ENCODE data around the gene GAK. TPM values are rescaled to one million over a fixed set of nuclear protein-coding genes. Genes with fewer than 3 reads are reported as not detected.

Gene GAK
- polyA plus RNA-seq, 2 donors: 82.3 to 147 TPM

DNA sequence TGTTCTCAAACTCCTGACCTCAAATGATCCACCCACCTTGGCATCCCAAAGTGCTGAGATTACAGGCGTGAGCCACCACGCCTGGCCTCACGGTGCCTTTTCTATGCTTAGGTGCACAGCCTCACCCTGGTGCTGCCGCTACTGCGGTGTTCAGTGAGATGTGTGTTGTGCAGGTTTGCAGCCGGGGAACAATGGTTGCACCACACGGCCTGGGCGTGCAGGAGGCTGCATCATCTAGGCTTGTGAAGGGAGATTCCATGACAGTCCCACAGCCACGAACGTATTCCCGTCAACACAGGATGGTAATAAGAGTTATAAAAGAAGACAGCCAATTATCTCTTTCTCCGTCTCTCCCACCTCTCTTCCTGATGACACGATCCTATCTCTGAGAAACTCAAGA, 128.2 kb downstream of the GAK start:
- Histone ChIP-seq H3K4me1 (ENCODE audit: control insufficient read depth in 2 of 2, insufficient read depth in 2 of 2, low read length in 1 of 2) (peaks cover 3 to 5% of the 10 kb centered on the region in 2 donors), H3K4me3 (ENCODE audit: low read depth in 1 of 2, low read length in 2 of 2) (no peak overlapping the region), H3K9me3 (ENCODE audit: control insufficient read depth in 2 of 2, insufficient read depth in 1 of 2, low read depth in 1 of 2, low read length in 1 of 2) (peaks cover 5% of the 10 kb centered on the region in 2 donors), H3K27me3 (ENCODE audit: control insufficient read depth in 1 of 2, insufficient read depth in 2 of 2, low read length in 2 of 2) (no peaks in the 10 kb centered on the region), H3K27ac (ENCODE audit: low read depth in 2 of 2, low read length in 1 of 2) (no peak overlapping the region), H3K36me3 (ENCODE audit: control insufficient read depth in 2 of 2, insufficient read depth in 2 of 2, low read length in 1 of 2) (no peaks in the 10 kb centered on the region)
- 90 to 95% methylated on average over 13 of the region's 13 CpGs for WGBS, 2 donors

DNA sequence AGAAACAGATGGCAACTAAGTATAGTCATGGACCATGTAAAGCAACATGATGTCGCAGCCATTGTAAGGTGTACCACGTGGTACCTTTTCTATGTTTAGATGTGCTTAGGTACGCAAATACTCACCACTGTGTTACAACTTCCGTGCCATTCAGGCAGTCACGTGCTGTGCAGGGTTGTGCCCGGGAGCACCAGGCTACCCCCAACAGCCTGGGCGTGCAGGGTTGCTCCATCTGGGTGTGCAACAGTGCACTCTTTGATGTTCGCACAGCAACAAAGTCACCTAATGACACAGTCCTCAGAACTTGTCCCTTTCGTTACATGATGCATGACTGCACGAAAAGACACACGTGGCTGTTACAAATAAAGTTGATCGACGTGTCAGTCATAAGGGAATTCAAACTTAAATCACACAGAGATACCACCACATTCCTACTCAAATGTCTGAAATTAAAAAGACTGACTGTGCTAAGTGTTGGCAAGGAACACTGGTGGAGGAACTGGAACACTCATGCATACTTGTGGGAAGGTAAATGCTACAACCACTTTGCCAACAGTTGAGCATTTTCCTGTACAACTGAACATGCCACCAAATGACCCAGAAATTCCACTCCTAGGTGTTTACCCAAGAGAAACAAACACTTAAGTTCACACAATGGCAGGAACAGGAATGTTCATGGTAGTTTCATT, 130.5 kb downstream of the GAK start:
- WGBS, 2 donors: 88 to 89% methylated on average over 13 of the region's 13 CpGs
- no peak overlapping the region for H3K27ac ChIP-seq (ENCODE audit: low read depth in 2 of 2, low read length in 1 of 2)
- H3K4me1 ChIP-seq (ENCODE audit: control insufficient read depth in 2 of 2, insufficient read depth in 2 of 2, low read length in 1 of 2): peaks cover 3 to 5% of the 10 kb centered on the region in 2 donors
- no peak overlapping the region for H3K4me3 ChIP-seq (ENCODE audit: low read depth in 1 of 2, low read length in 2 of 2)
- H3K27me3 ChIP-seq (ENCODE audit: control insufficient read depth in 1 of 2, insufficient read depth in 2 of 2, low read length in 2 of 2): no peaks in the 10 kb centered on the region
- H3K36me3 ChIP-seq (ENCODE audit: control insufficient read depth in 2 of 2, insufficient read depth in 2 of 2, low read length in 1 of 2): no peaks in the 10 kb centered on the region
- peaks cover 5% of the 10 kb centered on the region in 2 donors for H3K9me3 ChIP-seq (ENCODE audit: control insufficient read depth in 2 of 2, insufficient read depth in 1 of 2, low read depth in 1 of 2, low read length in 1 of 2)

Other genes starting within 250 kb of the GAK start
- 1 to 10 TPM; 3.8 to 7.2 TPM for gene SLC49A3, start 243.2 kb downstream of the GAK start, polyA plus RNA-seq
- 10 to 100 TPM; 27.0 to 63.7 TPM for gene PCGF3, start 226.5 kb downstream of the GAK start, polyA plus RNA-seq
- 1 to 10 TPM in 1 of 2 donors, under 1 TPM in 1; 0.74 to 2.8 TPM for gene CPLX1, start 106.2 kb downstream of the GAK start, polyA plus RNA-seq
- 10 to 100 TPM; 16.6 to 32.2 TPM for gene TMEM175, start 144 bp upstream of the GAK start, polyA plus RNA-seq
- 1 to 10 TPM; 6.8 to 8.0 TPM for gene DGKQ, start 41.3 kb upstream of the GAK start, polyA plus RNA-seq
- 10 to 100 TPM; 10.0 to 17.8 TPM for gene IDUA, start 54.7 kb upstream of the GAK start, polyA plus RNA-seq
- under 1 TPM; 0.09 to 0.49 TPM for gene SLC26A1, start 61.1 kb upstream of the GAK start, polyA plus RNA-seq
- gene FGFRL1, start 79.3 kb upstream of the GAK start, polyA plus RNA-seq: 1 to 10 TPM; 2.3 to 3.4 TPM
- 1 to 10 TPM; 1.2 to 1.7 TPM for gene RNF212, start 181.2 kb upstream of the GAK start, polyA plus RNA-seq
- 10 to 100 TPM; 17.0 to 26.9 TPM for gene SPON2, start 240.3 kb upstream of the GAK start, polyA plus RNA-seq